ENCODE data around the gene ENPP4. TPM values are rescaled to one million over a fixed set of nuclear protein-coding genes. Genes with fewer than 3 reads are reported as not detected.
"Not testable (repeated sequence)": the region's sequence is repeated elsewhere in the genome, so short reads cannot be mapped to it uniquely, and the experiment has no call there.

ENPP4 gene
- total RNA-seq, 2 experiments from 2014 or later, result 8.2 to 9.4 TPM

DNA sequence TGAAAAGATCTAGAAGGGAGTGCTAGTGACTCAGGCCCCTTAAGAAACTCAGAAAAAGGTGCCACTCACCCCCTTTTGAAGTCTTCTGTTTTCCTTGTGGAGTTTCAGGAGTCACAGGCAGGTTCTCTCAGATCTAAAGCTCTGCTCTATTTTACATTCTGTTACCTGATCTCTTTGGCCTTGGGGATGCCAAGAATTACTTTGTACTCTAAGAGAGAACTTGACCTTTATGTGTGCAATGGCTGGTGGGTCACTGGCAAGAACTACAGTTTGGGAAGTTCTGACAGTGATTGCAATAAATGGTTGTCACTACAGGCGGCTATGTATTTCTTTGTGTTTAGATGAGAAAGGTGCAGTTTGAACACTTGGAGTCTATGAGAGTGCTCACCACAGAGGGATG, 24.2 kb upstream of the ENPP4 start:
- ChIA-PET POLR2A (no interaction called here), CTCF (interaction anchor here (1.1 kb wide), 1 partner anchor 15 kb away, joined by 3 read pairs; no protein-coding TSS in a partner anchor)
- Mint-ChIP-seq H3K27me3 (no peaks in the 10 kb centered on the region), H3K27ac (no peak overlapping the region), H3K9me3 (peaks cover 2% of the 10 kb centered on the region), H3K4me3 (no peak overlapping the region), H3K4me1 (peaks cover 3% of the 10 kb centered on the region), H3K36me3 (ENCODE audit: low read depth) (no peaks in the 10 kb centered on the region)
- no peak for DNase-seq

DNA sequence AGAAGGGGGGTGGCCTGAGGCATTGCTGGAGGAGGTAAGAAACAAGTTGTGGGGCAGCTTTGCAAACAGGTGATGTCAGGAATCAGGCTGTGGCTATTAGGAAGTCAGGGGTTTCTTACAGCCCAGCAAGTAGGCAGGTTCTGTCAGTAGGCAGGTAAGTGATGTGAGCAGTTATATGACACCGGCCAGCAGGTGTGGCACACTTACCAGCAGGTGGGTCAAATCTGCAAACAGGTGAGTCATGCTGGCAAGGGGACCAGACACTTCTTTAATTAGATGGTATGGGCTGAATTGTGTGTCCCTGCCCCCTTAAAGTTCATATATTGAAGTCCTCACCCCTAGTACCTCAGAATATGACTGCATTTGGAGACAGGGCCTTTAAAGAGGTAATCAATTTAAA, 16.4 kb upstream of the ENPP4 start:
- no peaks in the 10 kb centered on the region for H3K36me3 Mint-ChIP-seq (ENCODE audit: low read depth)
- ChIA-PET POLR2A (no interaction called here), CTCF (no interaction called here)
- no peak overlapping the region for H3K27ac Mint-ChIP-seq
- H3K9me3 Mint-ChIP-seq, result peaks cover 2% of the 10 kb centered on the region
- no peak for DNase-seq
- H3K4me1 Mint-ChIP-seq, result peaks cover 4% of the 10 kb centered on the region
- no peak overlapping the region for H3K4me3 Mint-ChIP-seq
- no peaks in the 10 kb centered on the region for H3K27me3 Mint-ChIP-seq

DNA sequence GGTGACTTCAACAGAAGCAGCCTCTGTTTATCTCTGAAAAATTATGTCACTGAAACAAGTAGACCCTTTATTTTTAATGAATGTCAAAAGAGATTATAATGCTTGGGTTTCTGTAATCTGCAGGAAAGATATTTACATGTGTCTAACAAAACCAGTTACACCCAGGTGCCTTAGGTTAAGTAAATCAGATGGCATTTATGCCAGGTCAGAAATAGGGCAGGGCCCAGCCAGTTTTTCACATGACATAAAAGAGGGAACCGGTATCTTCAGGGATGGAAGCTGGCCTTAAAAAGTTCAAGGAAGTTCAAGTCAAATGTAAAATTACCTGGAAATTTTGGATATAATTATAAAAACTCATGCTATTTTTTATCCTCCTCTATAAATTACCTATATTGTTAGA, 14.2 kb upstream of the ENPP4 start:
- peaks cover 21% of the 10 kb centered on the region for H3K4me1 Mint-ChIP-seq
- H3K36me3 Mint-ChIP-seq (ENCODE audit: low read depth), result peaks cover 14% of the 10 kb centered on the region
- POLR2A ChIA-PET, result interaction anchor here (3.0 kb wide), 1 partner anchor 14 kb away, joined by 11 read pairs; the partner anchor contains the start of gene ENPP4
- H3K4me3 Mint-ChIP-seq, result no peak overlapping the region
- DNase-seq, result no peak
- no peaks in the 10 kb centered on the region for H3K27me3 Mint-ChIP-seq
- CTCF ChIA-PET, result interaction anchor here (0.6 to 2.5 kb wide), 2 partner anchors 14 to 25 kb away, joined by 4 to 8 read pairs; partner anchors contain the start of gene ENPP4
- H3K27ac Mint-ChIP-seq, result no peak overlapping the region
- peaks cover 3% of the 10 kb centered on the region for H3K9me3 Mint-ChIP-seq

DNA sequence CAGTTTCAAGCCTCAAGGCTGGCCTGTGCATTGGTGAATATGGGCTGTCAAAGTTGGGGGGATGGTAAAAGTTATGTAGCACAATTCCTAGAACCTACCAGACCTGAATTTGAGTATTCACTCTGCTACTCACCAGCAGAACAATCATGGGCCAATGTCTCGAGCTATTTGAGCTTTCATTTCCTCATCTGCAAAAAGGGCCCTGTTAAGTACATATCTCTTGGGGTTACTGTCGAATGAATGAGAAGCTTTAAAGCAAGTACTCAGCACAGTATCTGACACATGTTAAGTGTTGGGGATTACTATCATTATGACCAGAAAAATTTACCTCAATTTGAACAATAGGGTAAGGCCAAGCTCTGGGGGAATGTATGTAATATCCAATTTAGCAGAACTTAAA, 13.5 kb upstream of the ENPP4 start:
- Mint-ChIP-seq H3K27ac (no peak overlapping the region), H3K4me1 (peaks cover 21% of the 10 kb centered on the region)
- CTCF ChIA-PET, result interaction anchor here (0.6 to 2.5 kb wide), 2 partner anchors 14 to 26 kb away, joined by 4 to 8 read pairs; partner anchors contain the start of gene ENPP4

DNA sequence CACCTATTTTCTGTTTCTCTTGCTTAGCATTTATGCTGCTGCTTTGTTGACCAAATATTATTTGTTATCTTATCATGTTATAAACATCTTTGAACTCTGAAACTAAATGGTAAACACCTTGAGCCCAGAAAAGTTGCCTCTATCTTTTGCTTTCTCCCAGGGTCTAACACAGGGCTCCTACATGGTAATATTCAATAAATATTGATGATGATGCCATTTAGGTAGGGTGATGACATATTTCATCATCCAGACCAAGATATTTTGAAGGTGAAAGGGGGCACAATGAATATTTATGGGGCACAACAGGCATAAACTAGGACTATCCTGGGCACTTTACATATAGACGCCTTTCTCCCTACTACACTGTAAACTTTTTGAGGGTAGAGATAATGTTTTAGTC, 11.6 kb upstream of the ENPP4 start:
- Mint-ChIP-seq H3K4me1 (peaks cover 21% of the 10 kb centered on the region), H3K9me3 (peaks cover 5% of the 10 kb centered on the region), H3K4me3 (no peak overlapping the region), H3K27me3 (no peaks in the 10 kb centered on the region), H3K36me3 (ENCODE audit: low read depth) (peaks cover 25% of the 10 kb centered on the region), H3K27ac (no peak overlapping the region)
- POLR2A ChIA-PET, result interaction anchor here (0.6 kb wide), 1 partner anchor 28 kb away, joined by 3 read pairs; no protein-coding TSS in a partner anchor
- CTCF ChIA-PET, result interaction anchor here (1.2 to 2.5 kb wide), 2 partner anchors 11 to 28 kb away, joined by 4 to 8 read pairs; partner anchors contain the start of gene ENPP4
- no peak for DNase-seq

More for the DNA sequence above, 13.5 kb upstream of the ENPP4 start:
- no peak overlapping the region for H3K4me3 Mint-ChIP-seq
- no peak for DNase-seq
- no peaks in the 10 kb centered on the region for H3K27me3 Mint-ChIP-seq
- POLR2A ChIA-PET, result interaction anchor here (3.0 kb wide), 1 partner anchor 14 kb away, joined by 11 read pairs; the partner anchor contains the start of gene ENPP4
- H3K9me3 Mint-ChIP-seq, result peaks cover 3% of the 10 kb centered on the region
- peaks cover 15% of the 10 kb centered on the region for H3K36me3 Mint-ChIP-seq (ENCODE audit: low read depth)

DNA sequence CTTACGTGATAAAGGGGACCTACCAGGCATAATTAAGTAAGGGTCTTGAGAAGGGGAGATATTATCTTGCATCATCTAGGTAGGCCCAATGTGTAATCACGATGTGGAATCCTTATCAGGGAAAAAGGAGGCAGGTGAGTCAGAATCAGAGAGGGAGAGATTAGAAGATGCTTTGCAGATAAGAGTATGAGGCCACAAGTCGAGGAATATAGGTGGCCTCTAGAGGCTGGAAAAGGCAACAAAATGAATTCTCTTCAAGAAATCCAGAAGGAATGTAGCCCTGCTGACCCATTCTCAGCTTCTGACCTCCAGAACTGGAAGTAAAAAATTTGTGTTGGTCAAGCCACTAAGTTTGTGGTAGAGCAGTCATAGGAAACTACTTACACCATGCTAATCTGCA, 11.0 kb upstream of the ENPP4 start:
- ChIA-PET CTCF (interaction anchor here (1.8 kb wide), 1 partner anchor 11 kb away, joined by 9 read pairs; the partner anchor contains the start of gene ENPP4), POLR2A (no interaction called here)
- H3K4me3 Mint-ChIP-seq, result no peak overlapping the region
- peaks cover 28% of the 10 kb centered on the region for H3K36me3 Mint-ChIP-seq (ENCODE audit: low read depth)
- peaks cover 21% of the 10 kb centered on the region for H3K4me1 Mint-ChIP-seq
- no peaks in the 10 kb centered on the region for H3K27me3 Mint-ChIP-seq
- no peak overlapping the region for H3K27ac Mint-ChIP-seq
- peaks cover 6% of the 10 kb centered on the region for H3K9me3 Mint-ChIP-seq
- no peak for DNase-seq

DNA sequence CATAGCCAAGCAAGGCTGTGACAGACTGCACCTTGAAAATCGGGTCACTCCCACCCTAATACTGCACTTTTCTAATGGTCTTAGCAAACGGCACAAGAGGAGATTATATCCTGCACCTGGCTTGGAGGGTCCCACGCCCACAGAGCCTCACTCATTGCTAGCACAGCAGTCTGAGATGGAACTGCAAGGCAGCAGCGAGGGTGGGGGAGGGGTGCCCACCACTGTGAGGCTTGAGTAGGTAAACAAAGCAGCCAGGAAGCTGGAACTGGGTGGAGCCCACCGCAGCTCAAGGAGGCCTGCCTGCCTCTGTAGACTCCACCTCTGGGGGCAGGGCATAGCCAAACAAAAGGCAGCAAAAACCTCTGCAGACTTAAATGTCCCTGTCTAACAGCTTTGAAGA, 10.1 kb upstream of the ENPP4 start:
- Mint-ChIP-seq H3K4me1 (peaks cover 21% of the 10 kb centered on the region), H3K27ac (peak overlapping the region; percentile 18), H3K36me3 (ENCODE audit: low read depth) (peaks cover 28% of the 10 kb centered on the region)
- not testable (repeated sequence) for H3K9me3 Mint-ChIP-seq, H3K27me3 Mint-ChIP-seq, H3K4me3 Mint-ChIP-seq
- peak; percentile 35 for DNase-seq
- CTCF ChIA-PET, result interaction anchor here (1.8 kb wide), 1 partner anchor 10 kb away, joined by 9 read pairs; the partner anchor contains the start of gene ENPP4
- POLR2A ChIA-PET, result interaction anchor here (1.2 kb wide), 1 partner anchor 10 kb away, joined by 4 read pairs; the partner anchor contains the start of gene ENPP4

DNA sequence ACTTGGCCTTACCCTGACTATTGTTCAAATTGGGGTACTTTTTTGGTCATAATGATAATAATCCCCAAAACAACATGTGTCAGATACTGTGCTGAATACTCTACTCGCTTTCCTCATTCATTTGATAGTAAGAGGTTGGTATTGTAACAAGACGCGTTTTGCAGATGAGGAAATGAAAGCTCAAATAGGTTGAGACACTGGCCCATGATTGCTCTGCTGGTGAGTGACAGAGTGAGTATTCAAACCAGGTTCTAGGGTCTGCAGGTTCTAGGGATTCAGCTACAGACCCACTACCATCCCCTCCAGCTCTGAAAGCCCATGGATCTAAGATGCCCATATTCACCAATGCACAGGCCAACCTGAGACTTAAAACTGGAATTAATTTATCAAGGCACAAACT, 1.3 kb upstream of the ENPP4 start:
- Mint-ChIP-seq H3K27ac (no peak overlapping the region), H3K4me3 (peak overlapping the region; percentile 23), H3K4me1 (peaks cover 31% of the 10 kb centered on the region), H3K9me3 (no peaks in the 10 kb centered on the region), H3K36me3 (ENCODE audit: low read depth) (peaks cover under 1% of the 10 kb centered on the region), H3K27me3 (no peaks in the 10 kb centered on the region)
- no peak for DNase-seq
- POLR2A ChIA-PET, result interaction anchor here (2.4 kb wide), 1 partner anchor 11 kb away, joined by 11 read pairs; no protein-coding TSS in a partner anchor
- CTCF ChIA-PET, result interaction anchor here (1.8 to 2.1 kb wide), 4 partner anchors 9 to 198 kb away, joined by 7 to 21 read pairs (median 8); no protein-coding TSS in a partner anchor

DNA sequence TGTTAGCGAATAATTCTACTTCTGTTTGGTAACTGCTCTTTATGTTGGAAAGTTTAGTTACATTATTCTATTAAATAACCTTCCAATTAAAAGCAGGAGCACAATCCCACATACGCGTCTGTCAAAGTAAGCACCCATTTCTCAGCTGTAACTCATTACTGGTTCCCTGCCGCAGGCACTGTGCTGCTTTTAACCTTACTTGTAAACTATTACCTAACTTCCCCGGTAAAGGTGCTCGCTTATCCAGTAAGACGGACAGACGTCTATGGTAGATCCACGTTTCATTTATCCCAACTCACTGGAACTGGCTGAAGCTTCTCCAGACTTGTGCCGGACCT, 529 bp upstream of the ENPP4 start:
- Mint-ChIP-seq H3K36me3 (ENCODE audit: low read depth) (no peaks in the 10 kb centered on the region), H3K4me1 (peaks cover 31% of the 10 kb centered on the region), H3K27me3 (no peaks in the 10 kb centered on the region), H3K4me3 (peak overlapping the region; percentile 88), H3K27ac (peak overlapping the region; percentile 70), H3K9me3 (no peaks in the 10 kb centered on the region)
- CTCF ChIA-PET, result interaction anchor here (1.6 to 2.1 kb wide), 6 partner anchors 9 to 207 kb away, joined by 4 to 21 read pairs (median 7); no protein-coding TSS in a partner anchor
- no peak for DNase-seq
- POLR2A ChIA-PET, result interaction anchor here (0.7 to 2.4 kb wide), 9 partner anchors 10 to 751 kb away, joined by 3 to 11 read pairs (median 5); partner anchors contain the start of gene SUPT3H

DNA sequence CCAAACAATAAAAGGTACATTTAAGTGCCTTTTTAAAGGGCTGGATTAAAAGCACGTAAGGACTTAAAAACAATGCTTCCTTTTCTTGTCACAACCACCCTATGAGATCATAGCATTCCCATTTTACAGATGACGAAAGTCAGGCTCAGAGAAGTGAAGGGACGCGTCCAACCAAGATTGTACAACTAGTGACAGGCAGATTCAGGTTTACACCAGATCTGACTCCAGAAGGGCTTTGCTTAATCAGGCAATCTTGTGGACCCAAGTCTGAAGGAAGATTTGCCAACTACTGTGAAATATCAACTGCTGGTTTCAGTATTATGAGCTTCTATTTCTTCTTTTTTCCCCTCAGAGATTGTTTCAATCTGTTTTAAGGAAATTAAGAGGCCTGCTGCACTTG, 877 bp downstream of the ENPP4 start:
- CTCF ChIA-PET, result interaction anchor here (2.1 kb wide), 1 partner anchor 208 kb away, joined by 4 read pairs; no protein-coding TSS in a partner anchor
- POLR2A ChIA-PET, result interaction anchor here (1.6 to 2.4 kb wide), 4 partner anchors 8 to 193 kb away, joined by 4 to 11 read pairs (median 8); no protein-coding TSS in a partner anchor
- peaks cover 34% of the 10 kb centered on the region for H3K4me1 Mint-ChIP-seq
- no peaks in the 10 kb centered on the region for H3K27me3 Mint-ChIP-seq
- peak overlapping the region; percentile 88 for H3K4me3 Mint-ChIP-seq
- no peak overlapping the region for H3K27ac Mint-ChIP-seq
- no peaks in the 10 kb centered on the region for H3K36me3 Mint-ChIP-seq (ENCODE audit: low read depth)
- H3K9me3 Mint-ChIP-seq, result no peaks in the 10 kb centered on the region
- DNase-seq, result no peak

DNA sequence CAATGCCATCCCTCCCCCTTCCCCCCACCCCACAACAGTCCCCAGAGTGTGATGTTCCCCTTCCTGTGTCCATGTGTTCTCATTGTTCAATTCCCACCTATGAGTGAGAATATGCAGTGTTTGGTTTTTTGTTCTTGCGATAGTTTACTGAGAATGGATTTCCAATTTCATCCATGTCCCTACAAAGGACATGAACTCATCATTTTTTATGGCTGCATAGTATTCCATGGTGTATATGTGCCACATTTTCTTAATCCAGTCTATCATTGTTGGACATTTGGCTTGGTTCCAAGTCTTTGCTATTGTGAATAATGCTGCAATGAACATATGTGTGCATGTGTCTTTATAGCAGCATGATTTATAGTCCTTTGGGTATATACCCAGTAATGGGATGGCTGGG, 1.5 kb downstream of the ENPP4 start:
- H3K36me3 Mint-ChIP-seq (ENCODE audit: low read depth); H3K27me3 Mint-ChIP-seq; H3K9me3 Mint-ChIP-seq; DNase-seq; POLR2A ChIA-PET; H3K27ac Mint-ChIP-seq; H3K4me3 Mint-ChIP-seq: not testable (repeated sequence)
- CTCF ChIA-PET, result interaction anchor here (2.1 kb wide), 1 partner anchor 209 kb away, joined by 4 read pairs; no protein-coding TSS in a partner anchor
- peaks cover 32% of the 10 kb centered on the region for H3K4me1 Mint-ChIP-seq

DNA sequence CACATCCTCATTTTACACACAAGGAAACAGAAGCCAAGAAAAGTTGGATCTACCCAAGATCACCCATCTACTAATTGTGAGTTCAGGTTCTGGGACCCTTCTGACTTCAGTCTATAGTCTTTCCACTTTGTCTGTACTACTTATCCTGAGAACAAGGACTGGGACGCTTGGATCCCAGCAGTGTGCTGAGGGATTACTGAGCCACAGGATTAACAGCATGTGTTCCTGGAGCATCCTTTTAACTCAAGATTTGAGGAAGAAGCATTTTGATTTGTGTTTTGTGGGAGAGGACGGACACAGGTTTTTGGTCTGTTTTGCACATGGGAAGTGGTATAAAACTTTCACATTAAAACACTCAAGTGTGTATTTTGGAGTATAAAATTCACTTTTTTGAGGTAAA, 4.4 kb downstream of the ENPP4 start:
- no peaks in the 10 kb centered on the region for H3K9me3 Mint-ChIP-seq
- no peak for DNase-seq
- peaks cover 17% of the 10 kb centered on the region for H3K4me1 Mint-ChIP-seq
- ChIA-PET CTCF (no interaction called here), POLR2A (no interaction called here)
- no peaks in the 10 kb centered on the region for H3K36me3 Mint-ChIP-seq (ENCODE audit: low read depth)
- H3K4me3 Mint-ChIP-seq, result no peak overlapping the region
- H3K27ac Mint-ChIP-seq, result no peak overlapping the region
- no peaks in the 10 kb centered on the region for H3K27me3 Mint-ChIP-seq

DNA sequence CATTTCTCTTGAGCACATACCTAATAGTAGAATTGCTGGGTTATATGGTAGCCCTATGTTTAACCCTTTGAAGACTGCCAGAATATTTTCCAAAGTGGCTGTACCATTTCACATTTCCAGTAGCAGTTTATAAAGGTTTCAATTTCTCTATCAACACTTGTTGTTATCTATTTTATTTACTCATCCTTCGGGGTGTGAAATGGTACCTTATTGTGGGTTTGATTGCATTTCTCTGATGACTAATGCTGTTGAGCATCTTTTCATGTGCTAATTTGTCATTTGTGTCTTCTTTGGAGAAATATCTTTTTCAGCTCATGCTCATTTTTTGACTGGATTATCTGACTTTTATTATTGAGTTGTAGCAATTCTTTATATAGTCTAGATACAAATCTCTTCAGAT, 5.4 kb downstream of the ENPP4 start:
- no peaks in the 10 kb centered on the region for H3K36me3 Mint-ChIP-seq (ENCODE audit: low read depth)
- CTCF ChIA-PET, result no interaction called here
- no peak for DNase-seq
- peaks cover 13% of the 10 kb centered on the region for H3K4me1 Mint-ChIP-seq
- POLR2A ChIA-PET, result no interaction called here
- no peak overlapping the region for H3K27ac Mint-ChIP-seq
- H3K27me3 Mint-ChIP-seq, result no peaks in the 10 kb centered on the region
- no peak overlapping the region for H3K4me3 Mint-ChIP-seq
- no peaks in the 10 kb centered on the region for H3K9me3 Mint-ChIP-seq

DNA sequence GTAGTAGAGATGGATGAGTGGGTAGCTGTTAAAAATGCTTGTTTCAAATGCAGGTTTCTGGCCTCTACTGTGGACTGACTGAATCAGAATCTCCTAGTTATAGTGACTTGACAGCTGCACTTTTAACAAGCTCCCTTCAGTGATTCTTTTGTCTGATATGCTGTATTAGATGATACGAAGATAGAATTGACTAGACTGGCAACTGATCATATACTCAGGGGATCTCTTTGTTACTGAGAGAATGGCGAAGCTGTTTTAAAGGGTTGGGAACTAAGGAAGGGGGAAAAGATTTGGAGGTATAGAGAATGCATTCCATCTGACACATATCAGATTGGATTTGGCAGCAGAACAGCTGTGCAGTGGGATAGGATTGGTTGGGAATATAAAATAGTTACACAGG, 7.0 kb downstream of the ENPP4 start:
- CTCF ChIA-PET, result interaction anchor here (1.2 kb wide), 1 partner anchor 46 kb away, joined by 4 read pairs; no protein-coding TSS in a partner anchor
- H3K9me3 Mint-ChIP-seq, result no peaks in the 10 kb centered on the region
- H3K36me3 Mint-ChIP-seq (ENCODE audit: low read depth), result peaks cover 2% of the 10 kb centered on the region
- POLR2A ChIA-PET, result no interaction called here
- no peaks in the 10 kb centered on the region for H3K27me3 Mint-ChIP-seq
- no peak overlapping the region for H3K27ac Mint-ChIP-seq
- peaks cover 5% of the 10 kb centered on the region for H3K4me1 Mint-ChIP-seq
- no peak for DNase-seq
- H3K4me3 Mint-ChIP-seq, result no peak overlapping the region

Data from activated CD4-positive, alpha-beta memory T cell treated with anti-CD3 and anti-CD28 coated beads, Interleukin-2, amount 10 ng/mL, durations not matched to agents 7 days and 5 days (primary cell).